ENCODE results near the gene ALOX5.

ALOX5 gene

DNA sequence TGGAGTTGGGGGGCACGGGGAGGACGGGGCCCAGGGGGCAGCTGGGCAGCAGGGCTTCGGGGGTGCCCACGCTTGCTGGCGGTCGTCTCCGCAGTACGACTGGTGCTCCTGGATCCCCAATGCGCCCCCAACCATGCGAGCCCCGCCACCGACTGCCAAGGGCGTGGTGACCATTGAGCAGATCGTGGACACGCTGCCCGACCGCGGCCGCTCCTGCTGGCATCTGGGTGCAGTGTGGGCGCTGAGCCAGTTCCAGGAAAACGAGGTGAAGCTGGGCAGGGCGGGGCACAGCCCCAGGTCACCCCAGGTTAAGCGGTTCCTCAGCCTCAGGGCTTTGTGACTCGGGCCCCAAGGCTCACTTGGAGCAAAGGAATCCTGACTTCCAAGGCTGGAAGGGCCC is 70.0 kb downstream of the ALOX5 start:
- no peak for DNase-seq

DNA sequence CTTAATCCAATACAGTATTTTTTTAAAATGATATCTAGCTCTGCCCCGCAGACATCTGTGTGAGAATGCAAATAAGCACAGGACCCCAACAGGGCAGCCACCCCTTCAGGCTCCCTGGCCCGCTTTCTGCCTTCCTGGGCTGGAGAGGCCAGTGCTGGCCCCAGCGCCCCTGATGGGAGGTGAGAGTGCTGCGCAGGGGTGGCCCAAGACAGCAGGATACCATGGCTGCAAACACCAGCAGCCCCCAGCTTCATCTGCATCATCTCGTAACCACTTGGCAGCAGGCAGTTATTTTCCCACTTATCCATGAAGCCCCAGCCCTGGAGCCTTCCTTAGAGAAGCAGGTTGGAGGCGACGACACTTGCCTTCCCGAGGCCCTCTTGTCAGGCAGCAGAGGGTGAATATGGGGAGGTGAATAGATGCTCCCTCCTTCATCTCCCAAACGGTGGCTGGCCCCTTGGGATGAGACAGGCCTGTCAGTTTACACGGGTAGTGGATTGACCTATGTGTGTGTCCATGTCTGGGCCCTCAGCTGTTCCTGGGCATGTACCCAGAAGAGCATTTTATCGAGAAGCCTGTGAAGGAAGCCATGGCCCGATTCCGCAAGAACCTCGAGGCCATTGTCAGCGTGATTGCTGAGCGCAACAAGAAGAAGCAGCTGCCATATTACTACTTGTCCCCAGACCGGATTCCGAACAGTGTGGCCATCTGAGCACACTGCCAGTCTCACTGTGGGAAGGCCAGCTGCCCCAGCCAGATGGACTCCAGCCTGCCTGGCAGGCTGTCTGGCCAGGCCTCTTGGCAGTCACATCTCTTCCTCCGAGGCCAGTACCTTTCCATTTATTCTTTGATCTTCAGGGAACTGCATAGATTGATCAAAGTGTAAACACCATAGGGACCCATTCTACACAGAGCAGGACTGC is 71.2 kb downstream of the ALOX5 start:
- no peak for DNase-seq

- DNase-seq, result no peak
Observed at GRCh38 chr10:45446858-45447257, 72.8 kb downstream of the ALOX5 start.

GRCh38 chr10:45447416-45447815 is 73.4 kb downstream of the ALOX5 start:
- no peak for DNase-seq

DNA sequence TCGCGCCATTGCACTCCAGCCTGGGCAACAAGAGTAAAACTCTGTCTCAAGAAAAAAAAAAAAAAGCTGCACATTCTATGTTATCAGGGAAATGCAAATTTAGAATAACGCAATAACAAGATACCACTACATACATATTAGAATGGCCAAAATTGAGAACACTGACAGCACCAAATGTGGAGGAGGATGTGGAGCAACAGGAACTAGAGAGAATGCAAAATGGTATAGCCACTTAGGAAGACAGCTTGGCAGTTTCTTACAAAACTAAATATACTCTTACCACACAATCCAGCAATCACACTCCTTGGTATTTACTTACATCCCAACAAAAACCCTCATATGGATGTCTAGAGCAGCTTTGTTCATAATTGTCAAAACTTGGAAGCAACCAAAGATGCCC is 76.8 kb downstream of the ALOX5 start:
- DNase-seq, result no peak

GRCh38 chr10:45451407-45451806 is 77.4 kb downstream of the ALOX5 start:
- no peak for DNase-seq

- DNase-seq, result no peak
Observed at GRCh38 chr10:45452268-45452667, 78.3 kb downstream of the ALOX5 start.

- DNase-seq, result no peak
Observed at GRCh38 chr10:45452743-45453452, 78.9 kb downstream of the ALOX5 start.

GRCh38 chr10:45453639-45454255 is 79.7 kb downstream of the ALOX5 start:
- no peak for DNase-seq

- DNase-seq, result no peak
Observed at GRCh38 chr10:45454262-45454661, 80.2 kb downstream of the ALOX5 start.

DNA sequence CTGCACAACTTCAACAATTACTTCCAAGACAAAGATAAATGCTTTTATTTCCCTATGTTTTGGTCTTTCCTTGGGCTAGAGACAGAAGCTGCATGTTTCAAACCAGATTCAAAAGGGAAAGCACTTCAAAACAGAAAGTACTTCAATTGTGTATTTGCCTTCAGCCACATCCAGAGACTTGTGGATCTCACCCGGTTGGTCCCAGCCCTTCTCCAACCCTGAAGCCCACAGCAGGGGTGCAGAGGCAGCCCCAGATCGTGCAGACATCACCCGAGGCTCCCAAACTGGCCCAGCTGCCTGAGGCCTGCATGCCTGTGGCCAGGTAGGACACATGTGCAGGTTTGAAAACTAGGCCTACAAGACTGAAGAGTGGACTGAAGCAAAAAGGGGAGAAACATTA is 80.8 kb downstream of the ALOX5 start:
- no peak for DNase-seq

- DNase-seq, result no peak
Observed at GRCh38 chr10:45456233-45456632, 82.2 kb downstream of the ALOX5 start.

- no peak for DNase-seq
Observed at GRCh38 chr10:45456822-45457221, 82.8 kb downstream of the ALOX5 start.

DNA sequence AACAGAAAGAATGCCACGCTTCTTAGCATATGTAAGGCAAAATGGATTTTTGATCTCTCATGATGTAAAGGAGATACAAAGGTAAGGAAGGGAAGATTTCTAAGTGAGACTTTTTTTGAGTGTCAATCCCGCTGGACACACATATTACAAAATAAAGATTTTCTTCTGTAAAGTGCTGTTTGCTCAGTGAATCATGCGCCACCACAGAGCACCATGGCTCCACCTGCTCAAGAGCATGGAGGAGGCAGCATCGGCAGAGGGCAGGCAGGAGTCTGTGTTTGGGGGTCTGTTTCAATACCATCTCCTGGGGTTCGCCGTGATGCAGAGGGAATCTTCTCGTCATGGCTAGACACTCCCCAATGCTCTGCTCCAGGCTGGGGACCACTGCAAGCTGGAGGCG is 83.5 kb downstream of the ALOX5 start:
- no peak for DNase-seq

- no peak for DNase-seq
Observed at GRCh38 chr10:45460235-45460878, 86.3 kb downstream of the ALOX5 start.

DNA sequence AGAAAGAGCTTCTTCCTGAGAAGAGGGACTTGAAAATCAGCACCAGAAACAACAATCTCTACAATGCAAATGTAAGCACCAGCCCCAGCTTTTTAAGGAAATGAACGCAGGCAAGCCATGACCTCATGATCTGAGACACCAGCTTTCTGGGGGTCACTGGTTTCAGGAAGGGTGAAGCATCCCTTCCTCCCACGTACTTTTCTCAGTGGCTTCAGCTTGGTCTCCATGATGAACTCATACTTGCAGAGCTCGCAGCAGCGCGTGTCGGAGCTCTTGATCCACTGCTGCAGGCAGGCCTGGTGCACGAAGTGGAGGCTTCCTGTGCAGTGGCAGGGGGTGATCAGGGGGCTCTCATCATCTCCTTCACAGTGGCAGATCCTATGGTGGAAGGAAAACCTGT is 87.0 kb downstream of the ALOX5 start:
- DNase-seq, result no peak

GRCh38 chr10:45463244-45464116 is 89.5 kb downstream of the ALOX5 start:
- no peak for DNase-seq

DNA sequence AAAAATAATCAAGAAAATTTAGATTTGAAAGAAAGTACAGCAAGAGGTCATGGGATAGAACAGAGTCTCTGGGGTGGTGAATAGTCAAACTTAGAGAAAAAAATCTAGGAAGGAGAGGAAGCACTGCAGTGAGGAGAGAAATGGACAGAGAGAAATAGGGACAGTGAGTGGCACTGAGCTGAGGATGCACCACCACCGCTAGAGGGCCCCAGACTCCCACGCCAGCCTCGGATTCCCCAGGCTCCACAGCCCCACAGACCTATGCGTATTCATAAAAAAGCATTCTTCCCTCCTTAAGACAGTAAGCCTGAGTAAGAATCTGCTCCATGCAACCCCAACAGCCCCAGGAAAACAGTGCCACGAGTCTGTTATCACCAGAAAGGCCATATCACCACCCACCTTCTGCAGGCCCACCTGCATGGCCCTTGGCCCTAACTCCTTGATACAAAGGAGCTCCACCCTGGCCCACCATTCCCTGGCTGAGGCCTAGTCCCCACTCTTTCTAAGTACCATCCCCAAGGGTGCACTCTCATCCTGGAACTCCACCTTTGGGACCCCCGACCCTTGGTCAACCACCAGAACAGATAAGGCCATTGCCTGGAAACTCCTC is 91.0 kb downstream of the ALOX5 start:
- peak; percentile 64 for DNase-seq

- no peak for DNase-seq
Observed at GRCh38 chr10:45466784-45467183, 92.8 kb downstream of the ALOX5 start.

DNA sequence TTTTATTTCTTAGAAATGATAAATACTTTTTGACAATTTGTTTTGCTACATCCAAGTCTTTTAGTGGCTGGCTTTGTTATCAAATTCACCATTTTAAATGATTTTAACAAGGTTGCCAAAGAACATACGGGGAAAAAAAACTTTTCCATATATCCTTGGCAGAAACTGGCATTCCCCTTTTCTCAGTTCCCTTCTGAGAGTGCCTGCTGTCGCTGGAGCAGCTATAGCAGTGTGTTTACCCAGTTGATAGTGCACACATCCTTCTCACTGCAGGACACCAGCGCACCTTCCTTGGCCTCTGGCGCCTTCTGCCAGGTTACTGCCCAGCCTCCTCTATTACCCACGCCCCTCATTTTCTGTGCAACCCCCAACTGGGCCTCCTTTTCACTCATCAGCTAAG is 94.1 kb downstream of the ALOX5 start:
- DNase-seq, result no peak

DNA sequence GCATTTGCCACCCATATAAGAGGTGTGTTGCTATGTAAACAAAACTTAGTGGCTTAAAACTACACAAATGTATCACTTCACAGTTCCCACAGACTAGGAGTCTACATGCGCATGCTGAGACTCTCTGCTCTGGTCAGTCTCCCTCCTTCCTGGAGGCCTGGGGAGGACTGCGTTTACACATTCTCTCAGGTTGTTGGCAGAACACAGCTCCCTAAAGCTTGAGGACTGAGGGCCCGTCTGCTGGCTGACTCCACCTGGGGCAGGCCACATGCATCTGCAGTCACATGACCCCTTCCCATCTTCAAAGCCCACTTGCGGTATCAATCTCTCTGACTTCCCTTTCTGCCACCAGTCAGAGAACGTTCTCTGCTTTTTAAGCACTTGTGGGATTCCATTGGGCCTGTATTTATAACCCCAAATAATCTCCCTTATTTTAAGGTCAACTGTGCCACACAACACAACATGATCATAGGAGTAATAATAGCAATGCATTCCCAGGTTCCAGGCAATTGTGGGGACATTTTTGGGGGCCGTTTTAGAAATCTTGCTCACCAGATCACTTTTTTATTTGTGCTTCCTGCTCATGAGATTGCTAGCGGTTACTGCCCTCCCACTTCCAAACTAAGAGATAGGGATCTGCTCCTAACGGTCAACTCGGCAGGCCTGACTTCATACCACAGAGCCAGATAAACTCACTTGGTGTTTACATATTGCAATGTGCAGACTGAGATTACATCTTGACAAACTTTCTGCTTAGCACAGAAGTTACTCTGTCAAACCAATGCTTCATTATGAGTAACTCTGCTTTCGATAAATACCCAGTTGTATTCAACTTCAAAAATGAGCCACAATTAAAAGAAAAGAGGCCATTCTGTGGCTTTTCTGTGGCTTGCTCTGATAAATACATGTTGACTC is 96.3 kb downstream of the ALOX5 start:
- DNase-seq, result peak; percentile 16

Measured in activated T-cell treated with anti-CD3 and anti-CD28 coated beads for 4 hours (primary cell).